T-helper 9 cell (primary cell): ENCODE data around the gene DDX46.
"Not testable (repeated sequence)": the region's sequence is repeated elsewhere in the genome, so short reads cannot be mapped to it uniquely, and the experiment has no call there.

ENCODE experiments used
- DNase-seq: peaks from one replicate; pipeline ENCODE4 v3.0.0-alpha.2; 2020

DDX46 gene

DNA sequence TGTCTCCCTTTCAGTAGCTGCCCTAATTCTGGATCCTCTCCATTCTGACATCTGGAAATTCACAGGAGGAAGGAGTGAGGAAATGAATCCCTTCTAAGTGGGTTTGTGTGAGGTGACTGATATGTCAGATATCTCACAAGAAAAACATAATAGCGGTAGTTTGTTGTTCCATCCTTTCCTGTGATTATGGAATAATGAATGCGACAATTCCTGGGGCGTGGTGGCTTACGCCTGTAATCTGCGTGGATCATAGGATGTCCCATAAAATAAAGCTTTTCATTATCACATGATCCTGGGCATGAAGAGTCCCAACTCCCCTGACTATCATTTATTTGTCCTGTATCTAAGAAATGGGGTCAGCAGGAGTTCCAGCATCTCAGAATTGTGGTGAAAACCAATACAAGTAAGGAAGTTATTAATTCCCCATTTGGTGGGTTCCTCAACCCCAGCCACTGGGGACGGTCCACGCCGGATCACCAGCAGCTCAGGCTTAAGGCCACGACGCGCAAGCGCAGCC, 86.8 kb downstream of the DDX46 start:
- no peak for DNase-seq

DNA sequence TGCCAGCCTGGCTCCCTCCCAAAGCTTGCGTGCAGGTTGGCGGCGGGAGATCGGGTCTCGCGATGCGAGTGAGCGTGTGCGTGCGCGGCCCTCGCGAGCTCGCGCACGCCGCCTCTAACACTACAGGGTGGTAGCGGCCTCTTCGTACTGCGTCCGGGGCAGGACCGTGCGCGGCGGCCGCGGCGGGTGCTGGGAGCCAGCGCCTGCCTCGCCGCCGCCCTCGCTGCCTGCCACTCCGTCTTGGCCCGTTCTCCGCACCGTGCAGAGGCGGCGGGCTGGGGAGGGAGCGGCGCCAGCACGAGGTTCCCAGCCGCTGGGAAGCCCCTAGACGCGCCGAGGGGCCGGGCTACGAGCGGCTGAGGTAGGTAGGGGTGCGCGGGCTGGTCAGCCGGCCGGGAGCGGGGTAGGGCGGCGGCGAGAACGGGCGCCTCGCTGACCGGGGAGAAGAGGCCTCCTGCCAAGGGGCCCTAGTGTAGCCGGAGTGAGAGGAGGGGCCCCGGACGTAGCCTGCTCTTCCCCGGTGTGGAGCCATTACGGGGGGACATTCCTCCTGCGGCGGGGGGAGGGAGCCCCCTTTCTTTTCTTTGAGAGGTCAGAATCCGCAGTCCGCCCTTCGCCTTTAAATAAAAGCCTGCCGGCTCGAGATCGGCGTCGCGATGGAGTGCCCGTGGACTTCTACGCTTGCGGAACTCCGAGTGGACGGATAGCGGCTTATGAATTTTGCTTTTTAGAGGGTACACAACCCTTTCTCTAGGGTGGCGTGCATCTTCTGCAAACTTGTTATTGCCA, 87.5 kb downstream of the DDX46 start, which contains the start of gene C5orf24:
C5orf24 (plus strand) TSS at position 117 of the 789 bp plus-strand sequence. CDS start 8,933 bp downstream, outside the sequence.
- DNase-seq = peak; percentile 86

- no peak for DNase-seq
Measured at GRCh38 chr5:134846641-134846960, 88.0 kb downstream of the DDX46 start.

- not testable (repeated sequence) for DNase-seq
Measured at GRCh38 chr5:134849434-134849933, 90.9 kb downstream of the DDX46 start.

DNA sequence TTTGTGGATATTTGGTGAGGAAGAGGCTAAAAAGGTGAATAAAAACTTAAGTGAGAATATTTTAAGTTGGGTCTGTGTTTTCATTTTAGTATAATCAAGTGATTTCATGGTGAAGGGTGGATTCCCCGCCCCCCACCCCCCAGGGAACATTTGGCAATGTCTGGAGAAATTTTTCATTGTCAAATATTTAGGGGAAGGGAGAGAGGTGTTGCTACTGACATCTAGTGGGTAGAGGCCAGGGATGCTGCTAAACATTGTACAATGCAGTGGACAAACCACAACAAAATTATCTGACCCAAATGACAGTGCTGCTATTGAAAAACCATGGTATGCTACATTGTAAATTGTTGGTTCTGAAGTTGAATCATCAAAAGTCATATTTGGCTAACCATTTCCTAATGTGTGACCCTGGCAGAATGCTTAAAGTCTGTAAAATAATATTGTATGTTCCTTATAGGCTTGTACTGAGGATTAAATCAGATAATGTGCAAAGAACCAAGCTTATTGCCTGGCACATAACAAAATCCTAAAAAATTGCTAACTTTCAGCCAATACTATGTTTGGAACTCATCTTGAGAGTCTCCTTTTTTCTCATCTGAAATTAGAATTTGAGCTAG, 92.8 kb downstream of the DDX46 start:
- DNase-seq = no peak

- DNase-seq = not testable (repeated sequence)
Measured at GRCh38 chr5:134856465-134856864, 97.9 kb downstream of the DDX46 start.

- no peak for DNase-seq
Measured at GRCh38 chr5:134857401-134857800, 98.8 kb downstream of the DDX46 start.

DNA sequence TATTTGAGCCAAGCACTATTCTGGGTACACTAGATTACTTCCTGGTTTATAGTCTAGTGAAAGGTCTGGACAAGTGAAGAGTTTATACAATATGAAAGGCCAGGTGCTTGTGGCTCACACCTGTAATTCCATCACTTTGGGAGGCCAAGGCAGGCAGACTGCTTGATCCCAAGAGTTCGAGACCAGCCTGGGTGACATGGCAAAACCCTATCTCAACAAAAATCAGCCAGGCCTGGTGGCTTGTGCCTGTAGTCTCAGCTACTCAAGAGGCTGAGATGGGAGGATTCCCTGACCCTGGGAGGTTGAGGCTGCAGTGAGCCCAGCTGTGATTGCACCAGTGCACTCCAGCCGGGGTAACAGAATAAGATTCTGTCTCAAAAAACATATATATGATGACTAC, 106.1 kb downstream of the DDX46 start:
- DNase-seq = no peak

GRCh38 chr5:134873494-134873893, 114.9 kb downstream of the DDX46 start:
- no peak for DNase-seq

GRCh38 chr5:134873987-134874830, 115.6 kb downstream of the DDX46 start, which contains the start of gene TXNDC15:
Gene TXNDC15 (plus strand): TSS chr5:134874371. CDS start chr5:134874428, 57 bp downstream.
- DNase-seq = peak; percentile 70

- no peak for DNase-seq
Measured at GRCh38 chr5:134874831-134875655, 116.5 kb downstream of the DDX46 start.

DNA sequence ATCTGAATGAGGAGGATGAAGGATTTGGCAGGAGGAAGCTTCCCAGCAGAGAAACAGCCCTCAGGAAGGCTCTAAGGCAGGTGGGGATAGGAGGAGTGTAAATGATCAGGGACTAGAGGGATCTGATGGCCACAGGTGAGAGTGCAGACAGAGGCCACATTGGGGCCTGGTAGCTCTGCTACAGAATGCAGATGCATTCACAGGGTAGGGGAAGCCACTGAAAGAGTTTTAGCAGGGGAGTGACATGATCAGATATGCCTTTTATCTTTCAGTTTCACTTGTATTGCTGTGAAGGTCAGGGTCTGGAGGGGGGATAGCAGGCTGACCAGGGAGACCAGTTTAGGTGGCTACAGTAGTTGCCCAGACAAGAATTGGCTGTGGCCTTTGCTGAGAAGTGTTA, 118.6 kb downstream of the DDX46 start:
- DNase-seq = no peak

DNA sequence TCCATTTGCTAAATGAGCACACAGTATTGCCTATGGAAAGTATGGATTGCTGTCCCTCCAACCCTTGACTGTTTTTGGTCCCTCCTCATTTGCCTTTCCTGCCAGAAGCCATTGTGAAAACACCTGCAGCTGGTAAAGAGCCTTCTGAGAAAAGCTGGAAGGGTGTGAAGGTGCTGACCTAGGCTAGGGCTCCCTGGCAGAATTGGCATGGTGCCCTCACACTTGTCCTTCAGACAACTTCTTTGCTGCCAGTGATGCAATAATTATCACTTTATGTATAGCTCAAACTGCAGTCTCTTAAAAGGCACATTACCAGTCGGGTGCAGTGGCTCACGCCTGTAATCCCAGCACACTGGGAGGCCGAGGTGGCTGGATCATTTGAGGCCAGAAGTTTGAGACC, 119.8 kb downstream of the DDX46 start:
- DNase-seq = no peak

GRCh38 chr5:134879456-134879855, 120.9 kb downstream of the DDX46 start:
- no peak for DNase-seq
